KMS-11 (cell line): ENCODE data around the gene LARGE2.

Experiments used
- H2AFZ ChIP-seq: fragments of 200-600 bp; sonication (generic); 2 replicates; pipeline ENCODE4 v1.6.1; 2016; ENCODE audit warnings: antibody characterized with exemption, mixed run types, low read depth
- H3K27ac ChIP-seq: fragments of 200-600 bp; sonication (generic); 2 replicates; pipeline ENCODE4 v1.6.1; 2016; ENCODE audit warnings: mild to moderate bottlenecking, mixed run types
- H3K27me3 ChIP-seq: fragments of 200-600 bp; sonication (generic); 2 replicates; pipeline ENCODE4 v1.6.1; 2017; ENCODE audit warnings: mild to moderate bottlenecking, low read depth, mixed run types, moderate library complexity; ENCODE audit not compliant: insufficient read depth
- H3K36me3 ChIP-seq: fragments of 200-600 bp; sonication (generic); 2 replicates; pipeline ENCODE4 v1.6.1; 2017; ENCODE audit warnings: mild to moderate bottlenecking, mixed run types; ENCODE audit not compliant: insufficient read depth
- H3K4me1 ChIP-seq: fragments of 200-600 bp; sonication (generic); 2 replicates; pipeline ENCODE4 v1.6.1; 2016; ENCODE audit warnings: mild to moderate bottlenecking, low read depth, mixed run types; ENCODE audit not compliant: poor library complexity, severe bottlenecking
- H3K4me2 ChIP-seq: fragments of 200-600 bp; sonication (generic); 2 replicates; pipeline ENCODE4 v1.7.0; 2016; ENCODE audit warnings: mild to moderate bottlenecking, mixed run types
- H3K4me3 ChIP-seq: fragments of 200-600 bp; sonication (generic); IDR thresholded peaks from 2 replicates; pipeline ENCODE4 v1.6.1; 2017; ENCODE audit warnings: low read depth, low read length, mixed read lengths; ENCODE audit not compliant: insufficient read depth
- H3K79me2 ChIP-seq: fragments of 200-600 bp; sonication (generic); 2 replicates; pipeline ENCODE4 v1.6.1; 2016; ENCODE audit warnings: low read depth, mixed run types; ENCODE audit not compliant: insufficient read depth
- H3K9ac ChIP-seq: fragments of 200-600 bp; sonication (generic); 2 replicates; pipeline ENCODE4 v1.6.1; 2016; ENCODE audit warnings: mild to moderate bottlenecking, mixed run types
- H4K20me1 ChIP-seq: fragments of 200-600 bp; sonication (generic); 2 replicates; pipeline ENCODE4 v1.6.1; 2016; ENCODE audit warnings: mild to moderate bottlenecking, mixed run types; ENCODE audit not compliant: insufficient read depth
- TF ChIP-seq, protein P1 (sequence below): fragments of 200-600 bp; sonication (generic); conservative IDR thresholded peaks from 2 replicates; pipeline ENCODE4 v1.6.1; 2017; ENCODE audit warnings: low read depth, mild to moderate bottlenecking, antibody characterized with exemption, low read length, moderate library complexity, mixed read lengths

Gene LARGE2

DNA sequence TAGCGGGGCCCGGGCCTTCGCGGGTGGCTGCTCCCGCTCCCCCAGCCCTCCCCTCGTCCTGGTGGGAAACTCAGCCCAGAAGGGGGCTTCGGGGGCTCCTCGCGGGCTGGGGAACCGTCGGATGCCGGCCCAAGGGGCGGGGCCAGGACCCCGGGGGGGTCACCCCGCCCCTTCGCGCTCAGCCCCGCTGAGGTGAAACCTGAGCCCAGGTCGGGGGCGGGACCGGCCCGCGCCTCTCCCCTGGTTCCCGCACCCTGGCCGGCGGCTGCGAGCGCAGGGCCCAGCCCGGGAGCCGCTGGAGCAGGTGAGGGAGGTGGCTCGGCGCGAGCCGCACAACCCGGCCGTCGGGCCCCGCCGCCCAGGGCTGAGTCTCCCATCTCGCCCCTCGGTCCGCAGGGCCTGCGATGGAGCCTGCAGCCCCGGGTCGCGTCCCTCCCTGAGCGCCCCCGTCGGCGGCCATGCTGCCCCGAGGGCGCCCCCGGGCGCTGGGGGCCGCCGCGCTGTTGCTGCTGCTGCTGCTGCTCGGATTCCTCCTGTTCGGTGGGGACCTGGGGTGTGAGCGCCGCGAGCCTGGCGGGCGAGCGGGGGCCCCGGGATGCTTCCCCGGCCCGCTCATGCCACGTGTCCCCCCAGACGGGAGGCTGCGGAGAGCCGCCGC, at the start of gene LARGE2:
Gene LARGE2 (plus strand): TSS at position 232 of the 658 bp plus-strand sequence. CDS start 227 bp downstream, at position 459.
- H3K79me2 ChIP-seq = no peaks in the 10 kb centered on the region
- no peak within 1 kb of the TSS for H3K27ac ChIP-seq
- H3K27me3 ChIP-seq = 0 out of 2 replicates have a peak, but pooled peaks cover 5% of the 10 kb centered on the region
- peak within 1 kb of the TSS; percentile 73 for H2AFZ ChIP-seq
- H3K9ac ChIP-seq = no peak within 1 kb of the TSS
- H4K20me1 ChIP-seq = no peaks in the 10 kb centered on the region
- H3K36me3 ChIP-seq = no peaks in the 10 kb centered on the region
- peak within 1 kb of the TSS; percentile 39 for H3K4me2 ChIP-seq
- H3K4me3 ChIP-seq = no peak within 1 kb of the TSS
- peaks cover 6% of the 10 kb centered on the region for H3K4me1 ChIP-seq
- TF ChIP-seq, protein P1, sequence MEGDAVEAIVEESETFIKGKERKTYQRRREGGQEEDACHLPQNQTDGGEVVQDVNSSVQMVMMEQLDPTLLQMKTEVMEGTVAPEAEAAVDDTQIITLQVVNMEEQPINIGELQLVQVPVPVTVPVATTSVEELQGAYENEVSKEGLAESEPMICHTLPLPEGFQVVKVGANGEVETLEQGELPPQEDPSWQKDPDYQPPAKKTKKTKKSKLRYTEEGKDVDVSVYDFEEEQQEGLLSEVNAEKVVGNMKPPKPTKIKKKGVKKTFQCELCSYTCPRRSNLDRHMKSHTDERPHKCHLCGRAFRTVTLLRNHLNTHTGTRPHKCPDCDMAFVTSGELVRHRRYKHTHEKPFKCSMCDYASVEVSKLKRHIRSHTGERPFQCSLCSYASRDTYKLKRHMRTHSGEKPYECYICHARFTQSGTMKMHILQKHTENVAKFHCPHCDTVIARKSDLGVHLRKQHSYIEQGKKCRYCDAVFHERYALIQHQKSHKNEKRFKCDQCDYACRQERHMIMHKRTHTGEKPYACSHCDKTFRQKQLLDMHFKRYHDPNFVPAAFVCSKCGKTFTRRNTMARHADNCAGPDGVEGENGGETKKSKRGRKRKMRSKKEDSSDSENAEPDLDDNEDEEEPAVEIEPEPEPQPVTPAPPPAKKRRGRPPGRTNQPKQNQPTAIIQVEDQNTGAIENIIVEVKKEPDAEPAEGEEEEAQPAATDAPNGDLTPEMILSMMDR = no peak

DNA sequence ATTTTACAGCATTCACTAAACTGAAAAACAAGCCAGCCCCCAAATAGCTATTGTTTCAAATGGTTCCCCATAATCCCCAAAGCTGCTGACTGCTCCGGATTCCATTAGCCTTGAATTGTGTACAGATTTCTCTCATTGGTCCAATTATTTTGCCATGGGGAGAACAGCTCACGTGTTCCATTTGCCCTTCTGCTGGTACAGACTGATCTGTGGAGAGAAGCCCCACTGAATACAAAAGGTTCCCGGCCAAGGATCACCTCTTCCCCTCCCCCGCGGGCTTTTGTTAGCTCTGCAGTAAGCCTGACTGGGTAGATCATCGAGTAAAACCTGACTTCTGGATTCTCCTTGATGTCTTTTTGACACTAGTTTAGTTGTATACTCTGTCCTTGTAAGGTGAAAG, 46.1 kb upstream of the LARGE2 start:
- Histone ChIP-seq H3K9ac (no peak overlapping the region), H3K27me3 (no peaks in the 10 kb centered on the region), H3K4me1 (no peaks in the 10 kb centered on the region), H3K27ac (no peak overlapping the region), H4K20me1 (no peaks in the 10 kb centered on the region), H3K4me3 (no peak overlapping the region), H3K4me2 (no peak overlapping the region), H3K36me3 (no peaks in the 10 kb centered on the region), H2AFZ (no peak overlapping the region), H3K79me2 (no peaks in the 10 kb centered on the region)
- TF ChIP-seq, protein P1 = no peak

DNA sequence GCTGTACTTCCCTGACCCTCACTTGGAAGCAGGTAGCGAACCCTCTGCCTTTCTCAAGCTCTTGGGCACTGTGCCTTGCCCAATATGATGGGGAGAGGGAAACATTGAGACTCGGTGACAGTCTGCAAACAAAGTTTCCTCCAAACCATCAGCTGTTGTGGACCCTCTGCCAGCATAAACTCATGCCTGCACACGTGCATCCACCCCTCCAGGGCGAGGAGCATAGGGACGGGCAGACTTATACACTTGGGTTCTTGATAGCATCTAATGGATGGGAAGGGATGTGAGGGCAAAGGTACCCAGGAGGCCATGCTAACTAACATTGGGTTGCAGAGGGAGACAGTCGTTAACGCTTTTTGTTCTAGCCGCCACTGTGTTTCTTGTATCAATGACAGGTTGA, 45.2 kb upstream of the LARGE2 start:
- Histone ChIP-seq H3K9ac (no peak overlapping the region), H3K4me1 (no peaks in the 10 kb centered on the region), H3K4me3 (no peak overlapping the region), H3K27ac (no peak overlapping the region), H4K20me1 (no peaks in the 10 kb centered on the region), H3K36me3 (no peaks in the 10 kb centered on the region), H3K79me2 (no peaks in the 10 kb centered on the region), H2AFZ (no peak overlapping the region), H3K4me2 (no peak overlapping the region), H3K27me3 (no peaks in the 10 kb centered on the region)
- TF ChIP-seq, protein P1 = no peak

DNA sequence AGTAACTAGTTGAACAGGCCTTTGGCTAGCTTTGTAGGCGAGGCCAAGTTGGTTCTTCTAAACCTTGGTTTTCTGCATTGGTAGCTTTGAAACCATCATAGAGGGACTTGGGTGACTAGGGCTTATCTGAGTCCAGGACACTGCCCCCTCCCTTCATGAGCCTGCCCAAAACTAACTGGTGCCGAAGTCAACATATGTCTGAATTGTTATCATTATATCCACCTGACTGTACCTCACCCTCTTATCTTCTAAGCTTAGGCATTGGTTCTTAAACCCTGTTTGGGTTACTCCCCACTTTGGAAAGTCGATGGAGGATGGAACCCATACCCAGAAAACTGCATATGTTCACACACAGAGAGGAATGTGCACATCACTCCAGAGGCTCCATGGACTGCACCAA, 44.6 kb upstream of the LARGE2 start:
- H3K36me3 ChIP-seq = no peaks in the 10 kb centered on the region
- no peaks in the 10 kb centered on the region for H4K20me1 ChIP-seq

More for the DNA sequence above, 44.6 kb upstream of the LARGE2 start:
- Histone ChIP-seq H3K9ac (no peak overlapping the region), H3K27me3 (no peaks in the 10 kb centered on the region), H3K4me1 (no peaks in the 10 kb centered on the region), H2AFZ (no peak overlapping the region), H3K4me2 (no peak overlapping the region), H3K27ac (no peak overlapping the region), H3K4me3 (no peak overlapping the region), H3K79me2 (no peaks in the 10 kb centered on the region)
- TF ChIP-seq, protein P1 = no peak
